Endometrial microvascular endothelial cells (primary cell): ENCODE results near the gene PTPRQ. TPM values are rescaled to one million over a fixed set of nuclear protein-coding genes. Genes with fewer than 3 reads are reported as not detected.
"Not testable (repeated sequence)": the region's sequence is repeated elsewhere in the genome, so short reads cannot be mapped to it uniquely, and the experiment has no call there.

Experiments used
- in situ Hi-C: cut with HindIII; loops from 2 replicates; pipeline ENCODE4 v1.10.0; 2017; ENCODE audit warnings: low sequenced_read_pairs, low pct_unique_long_range_greater_than_20kb; ENCODE audit errors: inconsistent ontology term
- total RNA-seq: library from RNA; depleted of rRNA; stranded (reverse); fragments of >200 nt; gene quantifications from one replicate; pipeline ENCODE4 v1.2.3, GENCODE V29; 2015; ENCODE audit errors: inconsistent ontology term

The PTPRQ gene
- total RNA-seq, 1 donor from 2014 or later, result under 0.01 TPM

DNA sequence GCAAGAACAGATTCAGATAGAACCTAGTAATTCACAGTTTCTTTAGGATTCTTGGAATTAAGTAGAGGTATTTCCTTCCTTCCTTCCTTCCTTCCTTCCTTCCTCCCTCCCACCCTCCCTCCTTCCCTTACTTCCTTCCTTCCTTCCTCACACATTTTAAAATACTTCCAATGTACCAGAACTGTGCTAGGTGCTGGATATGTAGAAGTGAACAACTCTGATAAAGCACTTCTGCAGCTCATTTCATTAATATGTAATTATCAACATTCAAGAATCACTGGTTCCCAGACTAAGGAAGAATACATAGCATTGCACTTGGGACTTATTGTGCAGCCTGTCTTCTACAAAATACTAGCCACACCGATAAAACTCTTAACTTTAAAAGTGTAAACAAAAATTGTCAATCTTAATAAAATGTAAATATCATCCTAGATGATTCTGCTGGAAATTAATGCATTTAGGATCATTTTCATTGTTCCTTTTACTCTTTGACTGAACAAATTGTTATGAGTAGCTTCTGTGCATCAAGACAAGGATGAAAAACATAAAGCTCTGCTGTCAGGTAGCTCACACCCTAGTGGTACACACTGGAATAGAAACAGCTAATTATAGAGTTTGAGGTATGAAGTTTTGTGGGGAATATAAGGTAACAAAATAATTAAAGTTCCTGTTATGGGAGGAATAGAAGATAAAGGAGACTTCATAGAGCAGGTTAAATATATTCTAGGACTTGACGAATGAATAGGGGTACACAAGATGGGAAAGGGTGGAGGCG is 163.5 kb downstream of the PTPRQ start:
- in situ Hi-C loops, result no loop called here

GRCh38 chr12:80617733-80618132 is 173.7 kb downstream of the PTPRQ start:
- in situ Hi-C loops, result no loop called here

DNA sequence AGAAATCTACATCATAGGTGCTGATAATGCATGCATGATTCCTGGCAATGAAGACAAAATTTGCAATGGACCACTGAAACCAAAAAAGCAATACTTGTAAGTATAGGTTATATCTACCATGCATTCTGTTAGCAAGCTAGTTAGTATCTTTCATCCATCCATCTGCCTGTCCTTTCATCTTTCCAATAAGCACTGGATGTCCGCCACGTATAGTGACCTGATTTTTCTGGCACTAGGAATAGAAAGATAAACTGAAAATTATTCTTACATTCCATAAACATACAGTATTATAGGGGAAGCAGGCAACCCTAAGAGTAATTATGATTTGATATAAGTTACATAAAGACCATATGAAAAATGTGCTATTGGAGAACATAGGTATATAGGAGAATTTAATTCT is 176.2 kb downstream of the PTPRQ start:
- in situ Hi-C loops, result no loop called here

- in situ Hi-C loops, result no loop called here
These were observed 178.2 kb downstream of the PTPRQ start for GRCh38 chr12:80622271-80622670.

- in situ Hi-C loops, result no loop called here
These were observed 181.0 kb downstream of the PTPRQ start for GRCh38 chr12:80625051-80625450.

GRCh38 chr12:80625901-80626300 is 181.9 kb downstream of the PTPRQ start:
- in situ Hi-C loops, result no loop called here

- in situ Hi-C loops, result no loop called here
These were observed 183.7 kb downstream of the PTPRQ start for GRCh38 chr12:80627782-80628181.

DNA sequence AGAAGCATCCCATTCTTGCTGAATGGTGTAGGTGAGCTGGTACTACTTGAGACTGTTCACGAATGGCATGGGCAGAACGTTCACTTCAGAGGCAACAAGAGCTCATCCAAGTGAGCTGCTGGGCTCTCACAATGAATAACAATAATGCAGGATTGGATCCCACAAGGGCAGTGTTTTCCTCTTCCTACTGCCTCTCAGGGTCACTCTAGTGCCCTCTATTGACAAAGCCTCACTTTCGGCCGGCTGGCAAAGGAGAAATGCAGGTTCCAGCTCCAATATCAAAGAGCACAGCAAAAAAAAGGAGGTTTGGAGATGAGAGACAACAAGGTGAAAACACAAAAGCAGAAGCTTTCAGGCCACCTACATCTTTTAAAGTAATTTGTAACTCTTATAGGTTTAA is 188.8 kb downstream of the PTPRQ start:
- in situ Hi-C loops, result no loop called here

- in situ Hi-C loops, result no loop called here
These were observed 190.9 kb downstream of the PTPRQ start for GRCh38 chr12:80634903-80635302.

DNA sequence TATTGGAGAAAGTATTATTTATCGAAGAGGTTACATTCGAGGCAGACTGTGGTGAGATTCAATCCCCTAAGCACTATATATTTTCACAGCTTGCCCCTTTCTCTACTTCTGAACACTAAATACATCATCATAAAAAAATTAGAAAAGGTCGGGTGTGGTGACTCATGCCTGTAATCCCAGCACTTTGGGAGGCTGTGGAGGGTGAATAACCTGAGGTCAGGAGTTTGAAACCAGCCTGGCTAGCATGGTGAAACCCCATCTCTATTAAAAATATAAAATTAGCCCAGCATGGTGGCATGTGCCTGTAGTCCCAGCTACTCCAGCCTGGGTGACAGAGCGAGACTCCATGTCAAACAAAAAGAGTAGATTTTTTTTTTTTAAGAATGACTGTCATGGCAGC is 192.8 kb downstream of the PTPRQ start:
- in situ Hi-C loops, result no loop called here

- in situ Hi-C loops, result no loop called here
These were observed 197.9 kb downstream of the PTPRQ start for GRCh38 chr12:80641936-80642335.

DNA sequence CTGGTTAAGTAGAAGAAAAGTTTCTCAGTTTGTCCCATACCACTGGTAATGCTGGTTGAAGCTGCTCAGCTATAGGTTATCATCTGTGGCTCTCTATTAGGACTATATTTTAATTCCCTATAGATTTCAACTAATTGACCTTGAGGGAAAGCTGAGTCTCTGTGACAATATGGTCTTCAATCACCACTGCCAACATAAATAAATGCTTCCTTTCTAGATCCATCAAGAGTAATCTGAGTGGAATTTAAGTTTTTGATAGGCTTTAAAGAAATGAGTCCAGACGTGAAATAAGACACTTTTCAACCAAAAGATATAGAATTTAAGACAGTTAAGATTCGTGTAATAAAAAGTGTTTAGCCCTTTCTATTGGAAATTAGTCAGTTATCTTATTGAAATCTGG is 199.9 kb downstream of the PTPRQ start:
- in situ Hi-C loops, result no loop called here

GRCh38 chr12:80648881-80649280 is 204.8 kb downstream of the PTPRQ start:
- in situ Hi-C loops, result no loop called here

DNA sequence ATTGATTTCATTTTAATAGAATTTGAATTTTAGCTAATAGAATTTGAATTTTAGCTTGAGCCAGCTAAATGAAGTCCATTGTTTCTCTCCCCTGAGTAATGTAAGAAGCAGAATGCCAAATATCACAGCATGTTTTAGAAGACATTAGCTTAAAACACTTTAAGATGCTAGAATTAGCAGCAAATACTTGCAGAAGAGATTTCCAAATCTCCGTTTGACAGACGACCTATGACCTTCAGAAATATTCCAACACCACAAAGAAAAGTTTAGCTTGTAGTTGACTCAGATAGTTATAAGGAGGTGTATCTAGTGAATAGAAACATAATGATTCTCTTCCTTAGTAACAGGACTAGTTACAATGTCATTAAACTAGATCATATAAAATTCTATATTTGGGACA is 211.7 kb downstream of the PTPRQ start:
- in situ Hi-C loops, result no loop called here

GRCh38 chr12:80659512-80660063 is 215.6 kb downstream of the PTPRQ start:
- in situ Hi-C loops, result no loop called here

GRCh38 chr12:80662586-80662985 is 218.6 kb downstream of the PTPRQ start:
- in situ Hi-C loops, result no loop called here

- in situ Hi-C loops, result no loop called here
These were observed 226.2 kb downstream of the PTPRQ start for GRCh38 chr12:80670214-80670613.

- in situ Hi-C loops, result not testable (repeated sequence)
These were observed 232.1 kb downstream of the PTPRQ start for GRCh38 chr12:80676042-80676636.

GRCh38 chr12:80676856-80677255 is 232.8 kb downstream of the PTPRQ start:
- in situ Hi-C loops, result no loop called here

DNA sequence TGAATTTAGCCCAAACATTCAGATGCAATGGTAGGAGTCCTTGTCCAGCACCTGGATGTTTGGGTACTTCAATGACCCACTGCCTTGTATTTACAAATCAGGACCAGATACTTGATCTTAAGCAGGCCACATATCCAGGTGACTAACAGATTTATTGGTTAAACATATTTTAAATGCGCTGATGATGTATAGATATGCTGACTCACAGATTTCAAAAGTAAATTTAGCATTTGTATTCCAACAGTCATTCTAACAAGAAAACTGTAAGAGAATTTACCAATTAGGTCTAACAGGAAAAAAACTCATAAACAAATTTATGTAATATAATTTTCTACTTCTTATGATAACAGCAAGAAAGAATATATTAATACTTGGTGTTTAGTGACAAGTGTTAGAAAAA is 234.0 kb downstream of the PTPRQ start:
- in situ Hi-C loops, result no loop called here
